Fibroblast of mammary gland (primary cell): ENCODE data around the gene GPR18.

Source experiments
- DNase-seq: peaks from one replicate; pipeline ENCODE4 v3.0.0-alpha.2; 2010; ENCODE audit warnings: low read depth
- H3K4me3 ChIP-seq: 2 replicates; pipeline ENCODE4 v1.5.1; 2011; ENCODE audit warnings: low read depth, mild to moderate bottlenecking, low read length, moderate library complexity; ENCODE audit not compliant: control insufficient read depth
- TF ChIP-seq, protein P1 (sequence below): conservative IDR thresholded peaks from 2 replicates; pipeline ENCODE4 v1.5.1; 2011; ENCODE audit warnings: low read depth, low read length, inconsistent platforms; ENCODE audit not compliant: control insufficient read depth, insufficient read depth

Gene GPR18

DNA sequence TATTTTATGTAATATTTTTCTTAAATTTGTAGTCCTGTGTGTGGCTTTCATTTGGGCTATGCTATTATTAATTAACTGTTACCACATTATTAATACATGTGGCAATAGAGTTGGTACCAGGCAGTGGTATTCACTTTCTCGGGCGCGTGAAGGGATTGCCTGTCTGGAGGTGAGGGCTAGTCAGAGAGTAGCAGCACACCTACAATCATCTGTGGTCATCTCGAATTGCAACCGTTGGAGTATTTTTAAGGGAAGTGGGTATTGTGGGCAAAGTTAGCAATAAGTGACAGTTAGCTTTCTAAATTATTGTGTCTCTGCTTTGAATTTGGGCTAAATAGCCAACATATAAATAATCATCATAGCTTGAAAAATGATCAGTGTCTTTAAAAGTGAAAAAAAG is 20.0 kb upstream of the GPR18 start:
- no peak overlapping the region for H3K4me3 ChIP-seq
- DNase-seq: no peak
- TF ChIP-seq, protein P1, sequence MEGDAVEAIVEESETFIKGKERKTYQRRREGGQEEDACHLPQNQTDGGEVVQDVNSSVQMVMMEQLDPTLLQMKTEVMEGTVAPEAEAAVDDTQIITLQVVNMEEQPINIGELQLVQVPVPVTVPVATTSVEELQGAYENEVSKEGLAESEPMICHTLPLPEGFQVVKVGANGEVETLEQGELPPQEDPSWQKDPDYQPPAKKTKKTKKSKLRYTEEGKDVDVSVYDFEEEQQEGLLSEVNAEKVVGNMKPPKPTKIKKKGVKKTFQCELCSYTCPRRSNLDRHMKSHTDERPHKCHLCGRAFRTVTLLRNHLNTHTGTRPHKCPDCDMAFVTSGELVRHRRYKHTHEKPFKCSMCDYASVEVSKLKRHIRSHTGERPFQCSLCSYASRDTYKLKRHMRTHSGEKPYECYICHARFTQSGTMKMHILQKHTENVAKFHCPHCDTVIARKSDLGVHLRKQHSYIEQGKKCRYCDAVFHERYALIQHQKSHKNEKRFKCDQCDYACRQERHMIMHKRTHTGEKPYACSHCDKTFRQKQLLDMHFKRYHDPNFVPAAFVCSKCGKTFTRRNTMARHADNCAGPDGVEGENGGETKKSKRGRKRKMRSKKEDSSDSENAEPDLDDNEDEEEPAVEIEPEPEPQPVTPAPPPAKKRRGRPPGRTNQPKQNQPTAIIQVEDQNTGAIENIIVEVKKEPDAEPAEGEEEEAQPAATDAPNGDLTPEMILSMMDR: no peak

DNA sequence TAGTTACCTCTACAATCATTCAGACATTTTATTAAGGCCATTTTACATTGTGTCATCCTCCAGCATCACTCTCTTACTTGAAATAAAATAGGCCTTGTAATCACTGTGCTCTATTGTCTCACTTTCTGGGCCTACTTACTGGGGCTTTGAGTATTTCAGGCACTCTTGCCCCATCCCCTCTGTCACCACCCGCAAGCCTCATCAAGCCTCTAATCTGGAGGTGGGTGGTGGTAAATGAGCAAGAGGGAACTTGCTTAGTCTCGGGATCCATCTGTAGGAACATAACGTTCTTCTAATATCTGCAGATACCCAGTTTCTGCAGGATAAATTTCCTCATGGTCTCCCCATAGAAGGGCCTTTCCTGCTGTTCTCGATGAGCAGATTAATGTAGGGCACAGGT is 19.4 kb upstream of the GPR18 start:
- TF ChIP-seq, protein P1: no peak
- H3K4me3 ChIP-seq: no peak overlapping the region
- no peak for DNase-seq

DNA sequence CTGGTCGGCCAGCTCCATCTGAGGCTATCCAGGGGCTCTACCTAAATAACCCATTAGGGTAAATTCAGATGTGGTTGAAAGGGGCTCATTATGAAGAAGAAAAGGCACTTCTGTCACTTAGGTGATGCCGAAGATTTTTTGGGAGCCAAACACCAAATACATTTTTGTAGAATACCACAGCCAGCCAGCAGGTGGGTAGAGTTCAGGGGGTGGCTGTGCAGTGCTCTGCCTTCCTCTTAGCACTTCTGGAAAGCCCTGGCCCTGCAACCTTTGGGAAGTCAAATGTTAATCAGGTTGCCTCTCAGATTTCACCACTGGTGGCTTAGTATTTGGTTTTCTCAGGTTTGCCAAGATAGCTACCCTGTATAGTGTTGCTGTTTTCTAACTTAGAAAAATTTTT is 18.5 kb upstream of the GPR18 start:
- TF ChIP-seq, protein P1: no peak
- H3K4me3 ChIP-seq: no peak overlapping the region
- no peak for DNase-seq

GRCh38 chr13:99275093-99275469 is 16.9 kb upstream of the GPR18 start:
- TF ChIP-seq, protein P1: no peak
- peak; percentile 84 for DNase-seq
- no peak overlapping the region for H3K4me3 ChIP-seq

DNA sequence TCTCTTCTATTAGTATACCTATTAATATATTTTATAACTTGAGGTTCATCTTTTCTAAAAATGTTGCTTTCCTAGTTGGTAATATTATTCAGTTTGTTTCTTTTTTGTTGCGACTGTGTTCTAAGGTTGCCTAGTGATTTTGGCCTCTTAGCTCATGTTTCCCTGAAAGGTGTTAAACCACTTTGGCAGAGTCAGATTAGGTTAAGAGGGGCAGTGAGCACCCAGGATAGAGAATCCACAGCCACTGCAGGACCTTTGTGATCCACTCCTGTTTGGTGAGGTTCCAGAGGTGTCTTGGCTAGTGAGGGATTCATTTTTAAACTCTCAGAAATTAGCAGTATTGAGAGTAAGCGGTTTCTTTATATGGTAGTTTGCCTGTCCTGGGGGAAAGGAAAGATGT is 14.9 kb upstream of the GPR18 start:
- no peak for DNase-seq

DNA sequence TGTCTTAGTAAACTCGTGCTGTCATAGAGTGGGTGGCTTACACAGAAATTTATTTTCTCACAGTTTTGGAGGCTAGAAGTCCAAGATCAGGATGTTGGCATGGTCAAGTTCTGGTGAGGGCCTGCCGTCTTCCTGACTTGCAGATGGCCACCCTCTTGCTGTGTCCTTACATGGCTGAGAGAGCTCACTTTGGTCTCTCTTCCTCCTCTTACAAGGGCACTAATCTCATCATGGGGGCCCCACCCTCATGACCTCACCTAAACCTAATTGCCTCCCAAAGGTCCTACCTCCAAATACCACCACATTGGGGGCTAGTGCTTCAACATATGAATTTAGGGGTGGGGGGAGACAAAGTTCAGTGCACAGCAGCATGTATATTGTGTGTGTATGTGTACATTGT is 14.3 kb upstream of the GPR18 start:
- TF ChIP-seq, protein P1: no peak

More for the DNA sequence above, 14.9 kb upstream of the GPR18 start:
- no peak overlapping the region for H3K4me3 ChIP-seq
- TF ChIP-seq, protein P1: no peak

GRCh38 chr13:99271249-99271648 is 13.1 kb upstream of the GPR18 start:
- no peak for DNase-seq
- H3K4me3 ChIP-seq: no peak overlapping the region
- TF ChIP-seq, protein P1: no peak

More for the DNA sequence above, 14.3 kb upstream of the GPR18 start:
- DNase-seq: no peak
- no peak overlapping the region for H3K4me3 ChIP-seq
